Spinal cord (tissue), 10 donors: ENCODE measurements around the gene IL1RN. TPM values are rescaled to one million over a fixed set of nuclear protein-coding genes. Genes with fewer than 3 reads are reported as not detected.

Experiments
- DNase-seq, 6 donors: peaks; one replicate each; pipeline versions ENCODE4 v3.0.0 to v3.0.0-alpha.2; 2013 to 2015; ENCODE audit warnings: low spot score in 6 of 6, low read depth in 4 of 6
- H3K27ac ChIP-seq: one replicate; pipeline ENCODE4 v1.5.1; 2013; ENCODE audit warnings: low read depth, low read length, control low read depth
- H3K27me3 ChIP-seq: one replicate; pipeline ENCODE4 v1.6.1; 2013; ENCODE audit warnings: low read length; ENCODE audit not compliant: control insufficient read depth, insufficient read depth
- H3K36me3 ChIP-seq: one replicate; pipeline ENCODE4 v1.6.1; 2013; ENCODE audit warnings: low read length; ENCODE audit not compliant: control insufficient read depth, insufficient read depth
- H3K4me1 ChIP-seq: one replicate; pipeline ENCODE4 v1.6.1; 2013; ENCODE audit warnings: low read length; ENCODE audit not compliant: control insufficient read depth, insufficient read depth
- H3K4me3 ChIP-seq: one replicate; pipeline ENCODE4 v1.5.1; 2013; ENCODE audit warnings: low read depth, low read length, control low read depth
- H3K9me3 ChIP-seq: one replicate; pipeline ENCODE4 v1.6.1; 2013; ENCODE audit warnings: low read length; ENCODE audit not compliant: control insufficient read depth, insufficient read depth
- WGBS: methylation state at CpG from one replicate; pipeline ENCODE4 v1.1.5; 2013; ENCODE audit warnings: missing lambda C conversion rate; ENCODE audit not compliant: insufficient coverage; 5-methylcytosine and 5-hydroxymethylcytosine counted together
- polyA plus RNA-seq, 2 donors: library from polyadenylated mRNA; unstranded; fragments of 120-200 nt; gene quantifications; one replicate each; pipeline ENCODE4 v1.2.1, GENCODE V29; 2013; ENCODE audit not compliant: insufficient read length in 2 of 2
- total RNA-seq, 2 donors: library from RNA; depleted of rRNA in 1 of 2; stranded (reverse); fragments of 120-200 nt in 1 of 2; fragments of >200 nt in 1 of 2; gene quantifications; one replicate each; pipeline versions ENCODE4 v1.2.3 to v1.2.4, GENCODE V29; 2013 to 2014
- donor health status: healthy.

Gene IL1RN
- total and polyA plus RNA-seq, 4 donors, result 0.24 to 1.8 (median 0.37) TPM

DNA sequence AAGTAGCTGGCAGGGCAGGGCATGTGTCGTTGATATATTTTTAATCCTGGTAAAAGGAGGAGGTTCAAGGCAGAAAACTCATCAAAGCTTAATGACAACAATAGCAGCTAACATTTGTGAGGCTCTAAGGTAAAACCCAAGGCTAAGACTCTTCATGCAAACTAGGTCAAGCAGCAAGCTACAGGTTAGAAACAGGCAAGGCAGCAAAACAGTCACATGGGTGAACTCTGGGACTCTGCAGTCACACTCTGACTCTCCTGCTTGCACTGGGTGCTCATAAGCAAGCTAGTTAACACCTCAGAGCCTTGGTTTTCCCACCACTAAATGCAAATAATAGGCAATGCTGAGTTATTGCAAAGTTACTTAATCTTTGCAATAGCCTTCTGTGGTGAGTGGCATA lies 7.9 kb downstream of the IL1RN start:
- Histone ChIP-seq H3K4me3 (no peak overlapping the region), H3K36me3 (no peaks in the 10 kb centered on the region), H3K27me3 (no peaks in the 10 kb centered on the region), H3K4me1 (peaks cover 3% of the 10 kb centered on the region), H3K27ac (no peak overlapping the region), H3K9me3 (no peaks in the 10 kb centered on the region)
- no peak for DNase-seq
- no CpG with 5 or more reads among the region's 1 CpG for WGBS

DNA sequence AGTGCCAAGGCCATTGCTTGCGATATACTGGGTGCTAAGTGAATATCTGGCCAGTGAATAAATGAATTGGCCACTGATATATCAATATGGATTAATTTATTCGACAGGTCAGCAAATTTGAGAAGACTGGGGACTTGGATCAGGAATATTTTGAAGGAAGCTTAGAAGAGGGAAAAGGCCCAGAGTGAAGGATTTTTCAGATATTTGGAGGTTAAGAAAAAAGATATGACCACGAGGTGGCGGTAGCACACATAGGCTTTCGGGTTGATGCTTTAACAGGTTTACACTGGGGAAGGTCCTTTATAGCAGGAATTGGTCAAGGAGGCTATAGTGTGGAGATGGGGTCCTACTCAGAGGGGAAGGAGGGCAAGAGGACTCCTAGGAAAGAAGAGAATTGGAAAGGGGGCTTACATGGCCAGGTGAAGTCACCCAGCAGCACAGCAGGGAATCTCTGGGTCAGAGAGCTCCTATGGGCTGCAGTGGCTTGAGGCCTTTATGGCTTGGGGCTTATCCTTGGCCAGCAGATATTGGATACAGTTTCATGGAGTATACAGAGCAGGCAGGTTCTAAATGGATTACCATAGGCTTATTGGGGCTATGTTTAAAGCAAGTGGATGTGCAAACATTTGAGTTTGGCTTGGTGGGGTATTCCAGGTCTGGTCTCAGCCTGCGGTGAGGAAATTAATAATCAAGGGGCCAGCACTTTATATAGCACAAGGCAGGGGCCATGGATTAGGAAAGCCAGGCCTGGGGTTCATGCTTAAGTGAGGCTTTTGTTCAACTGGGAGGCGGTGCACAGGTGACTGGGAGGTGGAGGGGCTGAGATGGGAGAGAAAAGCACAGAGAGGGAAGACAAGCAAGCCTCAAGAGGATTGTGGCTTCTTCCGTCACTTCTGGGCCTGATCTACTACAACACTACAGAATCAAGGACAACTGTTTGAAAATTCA lies 9.7 kb downstream of the IL1RN start:
- Histone ChIP-seq H3K9me3 (no peaks in the 10 kb centered on the region), H3K27me3 (no peaks in the 10 kb centered on the region), H3K4me3 (no peak overlapping the region), H3K27ac (no peak overlapping the region), H3K36me3 (no peaks in the 10 kb centered on the region), H3K4me1 (peaks cover 3% of the 10 kb centered on the region)
- peak in 4 of 6 donors; percentile 29 to 86 (median 59) for DNase-seq
- WGBS, result 43% methylated on average over 7 of the region's 8 CpGs

- DNase-seq, result no peak
- no peaks in the 10 kb centered on the region for H3K36me3 ChIP-seq
- WGBS, result no CpG with 5 or more reads among the region's 1 CpG
Observed at GRCh38 chr2:113137827-113138226, 10.4 kb downstream of the IL1RN start.

GRCh38 chr2:113138428-113139322 lies 11.3 kb downstream of the IL1RN start:
- H3K27me3 ChIP-seq, result no peaks in the 10 kb centered on the region
- no peak overlapping the region for H3K4me3 ChIP-seq
- H3K4me1 ChIP-seq, result peaks cover 3% of the 10 kb centered on the region
- no peaks in the 10 kb centered on the region for H3K36me3 ChIP-seq
- H3K27ac ChIP-seq, result no peak overlapping the region
- WGBS, result 19% methylated on average over 6 of the region's 13 CpGs
- H3K9me3 ChIP-seq, result no peaks in the 10 kb centered on the region
- DNase-seq, result peak; percentile 28 to 94 (median 58)

More at GRCh38 chr2:113137827-113138226, 10.4 kb downstream of the IL1RN start:
- Histone ChIP-seq H3K27ac (no peak overlapping the region), H3K27me3 (no peaks in the 10 kb centered on the region), H3K4me1 (peaks cover 3% of the 10 kb centered on the region), H3K4me3 (no peak overlapping the region), H3K9me3 (no peaks in the 10 kb centered on the region)

DNA sequence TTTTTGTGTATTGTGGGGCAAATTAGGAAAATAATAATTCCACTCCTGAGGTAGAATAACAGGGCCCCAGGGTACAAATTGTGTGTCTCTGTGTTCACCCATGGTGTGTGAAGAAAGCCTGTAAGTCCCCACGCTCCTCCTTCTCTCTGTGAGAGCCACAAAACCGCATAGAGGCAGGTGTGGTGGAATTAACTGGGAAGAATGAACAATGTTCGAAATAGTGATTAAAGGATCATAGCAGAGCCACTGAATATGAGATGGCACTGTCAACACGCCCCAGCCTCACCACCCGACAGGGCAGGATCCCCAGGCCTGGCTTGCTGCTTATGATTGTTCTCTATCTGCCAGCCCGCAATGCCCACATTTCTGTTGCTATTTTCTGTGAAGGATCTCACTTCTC lies 14.1 kb downstream of the IL1RN start:
- H3K9me3 ChIP-seq, result no peaks in the 10 kb centered on the region
- DNase-seq, result no peak
- no peak overlapping the region for H3K27ac ChIP-seq
- H3K4me1 ChIP-seq, result peaks cover 3% of the 10 kb centered on the region
- H3K4me3 ChIP-seq, result no peak overlapping the region
- no peaks in the 10 kb centered on the region for H3K36me3 ChIP-seq
- H3K27me3 ChIP-seq, result no peaks in the 10 kb centered on the region
- WGBS, result 94% methylated on average over 5 of the region's 6 CpGs

DNA sequence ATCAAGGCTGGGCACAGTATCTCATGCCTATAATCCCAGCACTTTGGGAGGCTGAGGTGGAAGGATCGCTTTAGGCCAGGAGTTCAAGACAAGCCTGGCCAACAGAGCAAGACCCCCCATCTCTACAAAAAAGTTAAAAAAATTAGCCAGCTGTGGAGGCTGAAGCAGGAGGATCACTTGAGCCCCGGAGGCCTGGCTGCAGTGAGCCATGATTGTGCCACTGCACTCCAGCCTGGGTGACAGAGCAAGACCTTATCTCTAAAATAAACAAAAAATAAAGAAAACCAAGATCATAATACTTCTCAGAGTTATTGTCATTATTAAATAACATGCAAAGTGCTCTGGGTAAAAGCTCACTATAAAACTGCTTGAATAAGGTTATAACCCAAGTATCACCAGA lies 14.9 kb downstream of the IL1RN start:
- Histone ChIP-seq H3K27ac (no peak overlapping the region), H3K36me3 (no peaks in the 10 kb centered on the region), H3K9me3 (no peaks in the 10 kb centered on the region), H3K4me1 (peaks cover 3% of the 10 kb centered on the region), H3K27me3 (no peaks in the 10 kb centered on the region), H3K4me3 (no peak overlapping the region)
- no CpG with 5 or more reads among the region's 2 CpGs for WGBS
- DNase-seq, result no peak

- Histone ChIP-seq H3K4me1 (no peaks in the 10 kb centered on the region), H3K27me3 (no peaks in the 10 kb centered on the region), H3K9me3 (peaks cover 1% of the 10 kb centered on the region), H3K4me3 (no peak overlapping the region), H3K27ac (no peak overlapping the region), H3K36me3 (no peaks in the 10 kb centered on the region)
- DNase-seq, result no peak
- WGBS, result 89% methylated on average over 1 of the region's 4 CpGs
Observed at GRCh38 chr2:113144259-113144658, 16.9 kb downstream of the IL1RN start.

- WGBS, result 85% methylated on average over 7 of the region's 8 CpGs
- H3K27ac ChIP-seq, result no peak overlapping the region
- no peaks in the 10 kb centered on the region for H3K36me3 ChIP-seq
- H3K9me3 ChIP-seq, result peaks cover 1% of the 10 kb centered on the region
- no peak for DNase-seq
- no peaks in the 10 kb centered on the region for H3K27me3 ChIP-seq
- H3K4me1 ChIP-seq, result no peaks in the 10 kb centered on the region
- H3K4me3 ChIP-seq, result no peak overlapping the region
Observed at GRCh38 chr2:113148606-113149552, 21.5 kb downstream of the IL1RN start.
